Calu3 (cell line): ENCODE data around the gene S100A7A. TPM values are rescaled to one million over a fixed set of nuclear protein-coding genes. Genes with fewer than 3 reads are reported as not detected.

ENCODE experiments used
- BruUV-seq: library from RNA; stranded (reverse); fragments of 400-500 nt; replicated peaks from 2 replicates; lab custom pipeline; 2021; lab: Mats Ljungman, UMichigan
- CTCF ChIA-PET: fragments of 300-600 bp; sonication (Branson Sonifier 250); formaldehyde crosslinking; loops from one replicate; lab custom pipeline; 2022; ENCODE audit warnings: antibody characterized with exemption; lab: Charles Lee
- DNase-seq: peaks from one replicate; pipeline ENCODE4 v3.0.0; 2022
- H3K27ac Mint-ChIP-seq: one replicate; pipeline ENCODE4 v1.8.0; 2022; ENCODE audit warnings: mixed read lengths; ENCODE audit not compliant: unreplicated experiment
- H3K27me3 Mint-ChIP-seq: one replicate; pipeline ENCODE4 v1.8.0; 2022; ENCODE audit warnings: mixed read lengths; ENCODE audit not compliant: unreplicated experiment
- H3K36me3 Mint-ChIP-seq: one replicate; pipeline ENCODE4 v1.8.0; 2022; ENCODE audit warnings: mild to moderate bottlenecking, moderate library complexity, mixed read lengths; ENCODE audit not compliant: insufficient read depth, unreplicated experiment
- H3K4me1 Mint-ChIP-seq: one replicate; pipeline ENCODE4 v1.8.0; 2022; ENCODE audit warnings: mild to moderate bottlenecking, low read depth, mixed read lengths; ENCODE audit not compliant: unreplicated experiment
- H3K4me3 Mint-ChIP-seq: one replicate; pipeline ENCODE4 v1.8.0; 2022; ENCODE audit warnings: mild to moderate bottlenecking, low read depth, moderate library complexity, mixed read lengths; ENCODE audit not compliant: unreplicated experiment
- H3K9me3 Mint-ChIP-seq: one replicate; pipeline ENCODE4 v1.8.0; 2022; ENCODE audit warnings: low read depth, mixed read lengths; ENCODE audit not compliant: unreplicated experiment
- CTCF ChIP-seq: fragments of 200-600 bp; IDR thresholded peaks from one replicate; pipeline ENCODE4 v1.8.0; 2022; ENCODE audit warnings: antibody characterized with exemption; ENCODE audit not compliant: unreplicated experiment
- intact Hi-C: fragments of 100-400 bp; cut with micrococcal nuclease; formaldehyde crosslinking; loops from one replicate; pipeline ENCODE4 v1.10.0; 2022; ENCODE audit not compliant: unreplicated experiment
- total RNA-seq: library from RNA; stranded (reverse); gene quantifications from 2 replicates; pipeline ENCODE4 v1.2.3, GENCODE V29; 2022

S100A7A gene
- total RNA-seq, 1 experiment from 2014 or later = not detected

- Mint-ChIP-seq H3K4me1 (no peaks in the 10 kb centered on the region), H3K4me3 (no peak overlapping the region), H3K36me3 (no peaks in the 10 kb centered on the region), H3K27ac (no peak overlapping the region), H3K9me3 (peaks cover 8% of the 10 kb centered on the region), H3K27me3 (peaks cover 67% of the 10 kb centered on the region)
- TF ChIP-seq CTCF = no peak
- intact Hi-C loops = no loop called here
- CTCF ChIA-PET = no interaction called here
- no TSS peak for BruUV-seq
- DNase-seq = no peak
Observed at GRCh38 chr1:153379591-153379990, 36.7 kb upstream of the S100A7A start.

- H3K4me3 Mint-ChIP-seq = no peak overlapping the region
- no peak for DNase-seq
- H3K27me3 Mint-ChIP-seq = peaks cover 79% of the 10 kb centered on the region
- H3K36me3 Mint-ChIP-seq = no peaks in the 10 kb centered on the region
- intact Hi-C loops = no loop called here
- no peaks in the 10 kb centered on the region for H3K4me1 Mint-ChIP-seq
- BruUV-seq = no TSS peak
- H3K27ac Mint-ChIP-seq = no peak overlapping the region
- CTCF ChIA-PET = no interaction called here
- peaks cover 8% of the 10 kb centered on the region for H3K9me3 Mint-ChIP-seq
- TF ChIP-seq CTCF = no peak
Observed at GRCh38 chr1:153380711-153381110, 35.6 kb upstream of the S100A7A start.

GRCh38 chr1:153384958-153385580 is 31.3 kb upstream of the S100A7A start:
- Mint-ChIP-seq H3K27ac (no peak overlapping the region), H3K36me3 (no peaks in the 10 kb centered on the region), H3K4me1 (no peaks in the 10 kb centered on the region), H3K9me3 (peaks cover 8% of the 10 kb centered on the region), H3K4me3 (no peak overlapping the region), H3K27me3 (peaks cover 97% of the 10 kb centered on the region)
- intact Hi-C loops = no loop called here
- CTCF ChIA-PET = no interaction called here
- BruUV-seq = no TSS peak
- DNase-seq = no peak
- TF ChIP-seq CTCF = no peak

GRCh38 chr1:153386500-153386901 is 29.8 kb upstream of the S100A7A start:
- Mint-ChIP-seq H3K27me3 (peaks cover 100% of the 10 kb centered on the region), H3K27ac (no peak overlapping the region), H3K9me3 (peaks cover 2% of the 10 kb centered on the region), H3K36me3 (no peaks in the 10 kb centered on the region), H3K4me1 (no peaks in the 10 kb centered on the region), H3K4me3 (no peak overlapping the region)
- CTCF ChIA-PET = no interaction called here
- intact Hi-C loops = no loop called here
- TF ChIP-seq CTCF = no peak
- BruUV-seq = no TSS peak
- no peak for DNase-seq
